ENCODE measurements around the gene CLSTN1. TPM values are rescaled to one million over a fixed set of nuclear protein-coding genes. Genes with fewer than 3 reads are reported as not detected.

CLSTN1 gene
- total and polyA plus RNA-seq, 2 donors from 2014 or later = 114 to 158 TPM

DNA sequence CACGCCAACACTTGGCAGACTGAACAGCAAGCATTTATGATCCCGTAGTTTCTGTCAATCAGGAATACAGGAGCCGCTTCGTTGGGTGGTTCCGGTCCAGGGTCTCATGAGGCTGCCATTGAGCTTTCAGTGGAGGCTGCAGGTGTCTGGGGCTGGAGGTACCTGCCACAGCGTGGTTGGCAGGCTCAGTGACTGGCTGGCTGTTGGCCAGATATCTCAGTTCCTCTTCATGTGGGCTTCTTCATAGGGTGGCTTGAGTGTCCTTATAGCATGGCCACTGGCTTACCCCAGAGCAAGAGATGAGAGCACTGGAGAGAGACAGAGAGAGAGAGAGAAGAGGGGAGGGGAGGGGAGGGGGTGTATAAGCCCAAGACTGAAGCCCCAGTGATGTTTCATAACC lies 142.9 kb downstream of the CLSTN1 start:
- TF ChIP-seq CTCF (IDR thresholded peaks at IDR 0.05; ENCODE audit: borderline replicate concordance, extremely low read depth, insufficient read depth) = no peak
- H3K4me3 ChIP-seq (ENCODE audit: low read length in 3 of 3) = no peak overlapping the region
- peak in 2 of 5 donors; percentile 22 to 29 for DNase-seq
- no peaks in the 10 kb centered on the region for H3K4me1 ChIP-seq (ENCODE audit: control insufficient read depth in 2 of 3, insufficient read depth in 2 of 3, low read depth in 1 of 3, low read length in 3 of 3)
- no peaks in the 10 kb centered on the region for H3K27me3 ChIP-seq (ENCODE audit: control insufficient read depth, insufficient read depth, low read length)
- intact Hi-C loops (cut with DNase I) = no loop called here
- H3K36me3 ChIP-seq (ENCODE audit: control insufficient read depth in 2 of 3, insufficient read depth in 3 of 3, low read length in 3 of 3) = no peaks in the 10 kb centered on the region
- FAIRE-seq = no peak
- no peak overlapping the region for H3K27ac ChIP-seq (ENCODE audit: low read depth in 2 of 2, low read length in 2 of 2)
- no peak overlapping the region for H3K9ac ChIP-seq (ENCODE audit: low read length in 3 of 3)
- no peaks in the 10 kb centered on the region for H3K9me3 ChIP-seq (ENCODE audit: control insufficient read depth in 2 of 3, insufficient read depth in 1 of 3, low read length in 3 of 3)

- TF ChIP-seq CTCF (IDR thresholded peaks at IDR 0.05; ENCODE audit: borderline replicate concordance, extremely low read depth, insufficient read depth) = no peak
- Histone ChIP-seq H3K27ac (ENCODE audit: low read depth in 2 of 2, low read length in 2 of 2) (no peak overlapping the region), H3K27me3 (ENCODE audit: control insufficient read depth, insufficient read depth, low read length) (no peaks in the 10 kb centered on the region), H3K4me1 (ENCODE audit: control insufficient read depth in 2 of 3, insufficient read depth in 2 of 3, low read depth in 1 of 3, low read length in 3 of 3) (no peaks in the 10 kb centered on the region), H3K9me3 (ENCODE audit: control insufficient read depth in 2 of 3, insufficient read depth in 1 of 3, low read length in 3 of 3) (no peaks in the 10 kb centered on the region), H3K4me3 (ENCODE audit: low read length in 3 of 3) (no peak overlapping the region), H3K36me3 (ENCODE audit: control insufficient read depth in 2 of 3, insufficient read depth in 3 of 3, low read length in 3 of 3) (no peaks in the 10 kb centered on the region), H3K9ac (ENCODE audit: low read length in 3 of 3) (no peak overlapping the region)
- FAIRE-seq = no peak
- DNase-seq = no peak
- intact Hi-C loops (cut with DNase I) = no loop called here
Measured at GRCh38 chr1:9680091-9680490, 143.7 kb downstream of the CLSTN1 start.

Other genes with a start within 250 kb of the CLSTN1 start
- gene TMEM201, start 235.1 kb downstream of the CLSTN1 start, total RNA-seq = 13.2 TPM
- gene TMEM201, start 235.1 kb downstream of the CLSTN1 start, polyA plus RNA-seq (ENCODE audit: insufficient read depth, low read depth, low replicate concordance) = 9.1 TPM
- 19.7 TPM for gene PIK3CD, start 172.2 kb downstream of the CLSTN1 start, total RNA-seq
- 5.3 TPM for gene PIK3CD, start 172.2 kb downstream of the CLSTN1 start, polyA plus RNA-seq (ENCODE audit: insufficient read depth, low read depth, low replicate concordance)
- 21.9 TPM for gene CTNNBIP1, start 86.3 kb upstream of the CLSTN1 start, total RNA-seq
- gene CTNNBIP1, start 86.3 kb upstream of the CLSTN1 start, polyA plus RNA-seq (ENCODE audit: insufficient read depth, low read depth, low replicate concordance) = 26.4 TPM
- gene LZIC, start 119.4 kb upstream of the CLSTN1 start, total RNA-seq = 27.0 TPM
- gene LZIC, start 119.4 kb upstream of the CLSTN1 start, polyA plus RNA-seq (ENCODE audit: insufficient read depth, low read depth, low replicate concordance) = 22.3 TPM
- 12.3 TPM for gene NMNAT1, start 119.5 kb upstream of the CLSTN1 start, total RNA-seq
- 17.5 TPM for gene NMNAT1, start 119.5 kb upstream of the CLSTN1 start, polyA plus RNA-seq (ENCODE audit: insufficient read depth, low read depth, low replicate concordance)
- gene RBP7, start 173.3 kb upstream of the CLSTN1 start, total RNA-seq = 21.2 TPM
- gene RBP7, start 173.3 kb upstream of the CLSTN1 start, polyA plus RNA-seq (ENCODE audit: insufficient read depth, low read depth, low replicate concordance) = 49.3 TPM
- gene UBE4B, start 209.0 kb upstream of the CLSTN1 start, total RNA-seq = 33.5 TPM
- 13.3 TPM for gene UBE4B, start 209.0 kb upstream of the CLSTN1 start, polyA plus RNA-seq (ENCODE audit: insufficient read depth, low read depth, low replicate concordance)